ENCODE data around the gene PDP2. TPM values are rescaled to one million over a fixed set of nuclear protein-coding genes. Genes with fewer than 3 reads are reported as not detected.
A peak's percentile ranks its signal among the peaks of the same experiment; 100 is the strongest.

PDP2 gene
- total and polyA plus RNA-seq, 2 of the 4 experiments (the other 2 are of a cell fraction): 5.3 to 16.8 TPM

DNA sequence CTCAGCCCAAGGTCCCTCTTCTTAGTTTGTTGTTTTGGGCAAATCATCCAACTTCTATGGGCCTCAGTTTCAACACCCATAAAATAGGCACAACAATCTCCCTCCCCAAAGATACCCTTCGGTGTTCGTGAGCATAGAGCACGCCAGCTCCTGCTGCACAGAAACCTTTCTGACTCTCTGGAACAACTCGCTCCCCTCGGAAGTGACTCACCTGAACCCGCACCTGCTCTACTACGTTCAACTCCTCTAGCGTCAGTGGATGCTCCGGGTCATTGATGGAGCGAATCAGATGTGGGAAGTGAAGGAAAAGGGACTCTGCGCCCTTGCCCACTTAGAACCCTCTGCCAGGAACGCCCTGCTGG is 53.4 kb downstream of the PDP2 start:
- CTCF ChIA-PET: no interaction called here
- H2BK15ac ChIP-seq (ENCODE audit: low read depth, low read length): no peak overlapping the region; the same call in 2 of the 3 replicates
- peak overlapping the region; percentile 88 for H3K23ac ChIP-seq (ENCODE audit: low read depth, low read length)
- peak overlapping the region; percentile 97 for H3K4ac ChIP-seq (ENCODE audit: low read depth, low read length)
- no peaks in the 10 kb centered on the region for H3K27me3 ChIP-seq (ENCODE audit: control insufficient read depth, insufficient read depth, low read length)
- peak overlapping the region; percentile 93 for H4K91ac ChIP-seq (ENCODE audit: insufficient read depth, low read depth, low read length)
- H3K9ac ChIP-seq (ENCODE audit: low read depth, low read length): peak overlapping the region; percentile 99
- POLR2A ChIA-PET (ENCODE audit: unreplicated experiment): no interaction called here
- no peak overlapping the region for H2BK120ac ChIP-seq (ENCODE audit: low read depth, low read length)
- BruUV-seq (replicated peaks): TSS peak; percentile 66
- in situ Hi-C loops (cut with MboI; ENCODE audit: low sequenced_read_pairs) (loop anchor here (5.0 kb wide), 1 partner anchor 36 kb away; no protein-coding TSS in a partner anchor), intact Hi-C loops (cut with micrococcal nuclease) (loop anchor here (2.0 kb wide), 1 partner anchor 39 kb away; no protein-coding TSS in a partner anchor), dilution Hi-C loops (cut with HindIII; ENCODE audit: low sequenced_read_pairs, unreplicated experiment) (no loop called here)
- no peak overlapping the region for H2BK20ac ChIP-seq (ENCODE audit: low read depth, low read length)
- peak overlapping the region; percentile 96 for H2AK9ac ChIP-seq (replicated peaks; ENCODE audit: low read depth, low read length, poor library complexity)
- no peaks in the 10 kb centered on the region for H3K9me3 ChIP-seq (ENCODE audit: control insufficient read depth, insufficient read depth, low read length)
- H2BK5ac ChIP-seq (ENCODE audit: low read depth, low read length, poor library complexity, severe bottlenecking): peak overlapping the region; percentile 98
- ATAC-seq (ENCODE audit: low read depth) (no peak), DNase-seq (peak; percentile 35)
- 0% methylated on average over 3 of the region's 12 CpGs; no CpG with 5 or more reads in 1 of the 2 experiments for WGBS, 2 experiments (ENCODE audit: extremely low coverage in 2 of 2, insufficient read length in 1 of 2)
- peak overlapping the region; percentile 89 for H3K4me2 ChIP-seq (ENCODE audit: low read depth, low read length)
- H3K36me3 ChIP-seq (ENCODE audit: control insufficient read depth, insufficient read depth, low read length): peaks cover 20% of the 10 kb centered on the region
- H3K4me1 ChIP-seq (ENCODE audit: control insufficient read depth, insufficient read depth, low read length): peaks cover 9% of the 10 kb centered on the region
- peak overlapping the region; percentile 99 for H2AFZ ChIP-seq (replicated peaks; ENCODE audit: low read length, poor library complexity)
- peak overlapping the region; percentile 62 for H3K56ac ChIP-seq (ENCODE audit: extremely low read depth, insufficient read depth, low read length)
- peaks cover 25 to 69% of the 10 kb centered on the region in 2 experiments for H3K79me1 ChIP-seq (ENCODE audit: low read depth in 1 of 2, low read length in 2 of 2)
- H2AK5ac ChIP-seq (ENCODE audit: low read depth, low read length): peak overlapping the region; percentile 63
- H3K18ac ChIP-seq (ENCODE audit: low read depth, low read length): peak overlapping the region; percentile 18; the same call in 1 of the 2 replicates
- peak overlapping the region; percentile 91 to 95 for H4K8ac ChIP-seq (ENCODE audit: low read depth in 2 of 2, low read length in 2 of 2)
- peaks cover 26% of the 10 kb centered on the region for H3K9me1 ChIP-seq (ENCODE audit: insufficient read depth, low read length)
- peak overlapping the region; percentile 76 for H4K5ac ChIP-seq (ENCODE audit: low read depth, low read length)
- peaks cover 49% of the 10 kb centered on the region for H4K20me1 ChIP-seq (ENCODE audit: insufficient read depth, low read length)
- peak overlapping the region; percentile 96 for H3K14ac ChIP-seq (replicated peaks; ENCODE audit: low read depth, low read length)
- peak overlapping the region; percentile 98 for H3K27ac ChIP-seq (ENCODE audit: insufficient read depth, low read length)
- TF ChIP-seq NFE2L2 (IDR thresholded peaks at IDR 0.05; ENCODE audit: low read depth, low read length): no peak
- no peak for TF ChIP-seq MAFK (IDR thresholded peaks at IDR 0.05; ENCODE audit: low read depth, low read length)
- TF ChIP-seq, protein P1, sequence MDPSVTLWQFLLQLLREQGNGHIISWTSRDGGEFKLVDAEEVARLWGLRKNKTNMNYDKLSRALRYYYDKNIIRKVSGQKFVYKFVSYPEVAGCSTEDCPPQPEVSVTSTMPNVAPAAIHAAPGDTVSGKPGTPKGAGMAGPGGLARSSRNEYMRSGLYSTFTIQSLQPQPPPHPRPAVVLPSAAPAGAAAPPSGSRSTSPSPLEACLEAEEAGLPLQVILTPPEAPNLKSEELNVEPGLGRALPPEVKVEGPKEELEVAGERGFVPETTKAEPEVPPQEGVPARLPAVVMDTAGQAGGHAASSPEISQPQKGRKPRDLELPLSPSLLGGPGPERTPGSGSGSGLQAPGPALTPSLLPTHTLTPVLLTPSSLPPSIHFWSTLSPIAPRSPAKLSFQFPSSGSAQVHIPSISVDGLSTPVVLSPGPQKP (IDR thresholded peaks at IDR 0.05; ENCODE audit: borderline replicate concordance, low read depth, low read length): no peak
- TF ChIP-seq RFX5 (IDR thresholded peaks at IDR 0.05; ENCODE audit: low read depth, low read length): no peak
- H3K4me3 ChIP-seq (ENCODE audit: insufficient read depth, low read depth, low read length): peak overlapping the region; percentile 98
